Bronchial epithelial cell (primary cell): ENCODE results near the gene PRSS38. TPM values are rescaled to one million over a fixed set of nuclear protein-coding genes. Genes with fewer than 3 reads are reported as not detected.
A peak's percentile ranks its signal among the peaks of the same experiment; 100 is the strongest.
"Not testable (repeated sequence)": the region's sequence is repeated elsewhere in the genome, so short reads cannot be mapped to it uniquely, and the experiment has no call there.

Source experiments
- DNase-seq: peaks from one replicate; pipeline ENCODE4 v3.0.0-alpha.2; 2010; ENCODE audit warnings: low read depth
- FAIRE-seq: peaks from 2 replicates; lab custom pipeline; 2011; peaks lifted over from hg19 to GRCh38; lab: Jason Lieb, UNC
- H3K27me3 ChIP-seq: 2 replicates; pipeline ENCODE4 v1.5.1; 2011; ENCODE audit warnings: low read length; ENCODE audit not compliant: control insufficient read depth, insufficient read depth
- H3K36me3 ChIP-seq: 2 replicates; pipeline ENCODE4 v1.5.1; 2011; ENCODE audit warnings: low read length; ENCODE audit not compliant: control insufficient read depth, insufficient read depth
- H3K4me3 ChIP-seq: 2 replicates; pipeline ENCODE4 v1.5.1; 2011; ENCODE audit warnings: mild to moderate bottlenecking, low read depth, low read length, control low read depth
- CTCF ChIP-seq: IDR thresholded peaks from 2 replicates; pipeline ENCODE4 v1.5.1; 2011; ENCODE audit warnings: mild to moderate bottlenecking, moderate library complexity, low read length, control low read depth, inconsistent platforms; ENCODE audit not compliant: insufficient read depth, severe bottlenecking
- total RNA-seq: library from RNA; depleted of rRNA; stranded (reverse); fragments of >200 nt; gene quantifications from 2 replicates; pipeline ENCODE4 v1.2.1, GENCODE V29; 2014

PRSS38 gene
- total RNA-seq, 1 donor from 2014 or later = not detected

- no peak for FAIRE-seq
Observed at GRCh38 chr1:227869279-227869842, 53.9 kb downstream of the PRSS38 start.

DNA sequence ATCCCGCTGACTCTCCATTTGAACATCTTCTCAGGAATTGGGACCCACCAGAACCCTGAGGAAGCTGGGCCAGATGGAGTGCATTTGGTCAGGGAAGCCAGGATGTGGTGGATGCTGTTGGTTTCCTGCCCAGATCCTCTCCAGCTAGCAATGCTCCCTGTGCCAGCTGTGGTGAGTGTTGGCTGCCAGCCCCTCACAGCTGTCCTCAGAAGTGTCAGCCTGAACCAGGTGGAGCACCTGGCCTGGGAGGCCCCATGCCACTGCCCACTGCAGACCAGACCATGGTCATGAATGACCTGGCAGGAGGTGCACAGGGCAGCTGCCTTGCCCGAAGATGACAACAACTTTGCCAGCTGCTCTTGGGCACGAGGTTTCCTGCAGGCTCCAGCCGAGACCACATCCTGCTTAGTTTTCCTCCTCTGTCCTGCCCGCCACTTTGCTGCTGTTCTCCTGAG, 54.4 kb downstream of the PRSS38 start:
- DNase-seq = no peak
- FAIRE-seq = peak; percentile 79

More at GRCh38 chr1:227869279-227869842, 53.9 kb downstream of the PRSS38 start:
- Histone ChIP-seq H3K4me3 (no peak overlapping the region), H3K36me3 (no peaks in the 10 kb centered on the region), H3K27me3 (no peaks in the 10 kb centered on the region)
- peak; percentile 5 for DNase-seq
- no peak for TF ChIP-seq CTCF

DNA sequence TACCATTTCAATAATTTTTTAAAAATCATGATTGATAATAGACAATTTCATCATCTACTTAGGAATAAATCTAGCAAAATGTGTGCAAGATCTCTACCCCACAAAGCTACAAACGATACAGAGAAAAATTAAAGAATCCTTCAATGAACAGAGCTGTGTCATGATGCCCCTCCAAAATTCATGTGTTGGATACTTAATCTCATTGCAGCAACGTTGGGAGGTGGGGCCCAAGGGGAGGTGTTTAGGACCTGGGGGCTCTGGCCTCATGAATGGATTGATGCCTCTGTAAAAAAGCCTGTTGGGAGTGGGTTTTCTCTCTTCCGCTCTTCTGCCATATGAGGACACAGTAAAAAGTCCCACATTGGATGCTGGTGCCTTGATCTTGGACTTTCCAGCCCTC, 54.9 kb downstream of the PRSS38 start:
- Histone ChIP-seq H3K27me3 (no peaks in the 10 kb centered on the region), H3K4me3 (no peak overlapping the region), H3K36me3 (no peaks in the 10 kb centered on the region)
- FAIRE-seq (no peak), DNase-seq (no peak)
- no peak for TF ChIP-seq CTCF

More for the DNA sequence above, 54.4 kb downstream of the PRSS38 start:
- no peak for TF ChIP-seq CTCF
- H3K36me3 ChIP-seq = no peaks in the 10 kb centered on the region
- no peak overlapping the region for H3K4me3 ChIP-seq
- H3K27me3 ChIP-seq = no peaks in the 10 kb centered on the region

GRCh38 chr1:227871892-227872291, 56.4 kb downstream of the PRSS38 start:
- not testable (repeated sequence) for DNase-seq, FAIRE-seq, H3K4me3 ChIP-seq, H3K36me3 ChIP-seq, H3K27me3 ChIP-seq

DNA sequence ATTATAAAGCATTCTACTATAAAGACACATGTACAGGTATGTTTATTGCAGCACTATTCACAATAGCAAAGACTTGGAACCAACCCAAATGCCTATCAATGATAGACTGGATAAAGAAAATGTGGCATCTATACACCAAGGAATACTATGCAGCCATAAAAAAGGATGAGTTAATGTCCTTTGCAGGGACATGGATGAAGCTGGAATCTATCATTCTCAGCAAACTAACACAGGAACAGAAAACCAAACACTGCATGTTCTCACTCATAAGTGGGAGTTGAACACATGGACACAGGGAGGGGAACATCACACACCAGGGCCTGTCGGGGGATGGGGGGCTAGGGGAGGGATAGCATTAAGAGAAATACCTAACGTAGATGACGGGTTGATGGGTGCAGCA, 62.3 kb downstream of the PRSS38 start:
- not testable (repeated sequence) for H3K36me3 ChIP-seq, DNase-seq, FAIRE-seq, H3K27me3 ChIP-seq, H3K4me3 ChIP-seq

- Histone ChIP-seq H3K27me3 (no peaks in the 10 kb centered on the region), H3K4me3 (no peak overlapping the region), H3K36me3 (no peaks in the 10 kb centered on the region)
- no peak for DNase-seq
- FAIRE-seq = no peak
- no peak for TF ChIP-seq CTCF
Observed at GRCh38 chr1:227880342-227880924, 65.0 kb downstream of the PRSS38 start.
